ENCODE measurements around the gene HEPHL1.
"Not testable (repeated sequence)": the region's sequence is repeated elsewhere in the genome, so short reads cannot be mapped to it uniquely, and the experiment has no call there.

HEPHL1 gene, protein sequence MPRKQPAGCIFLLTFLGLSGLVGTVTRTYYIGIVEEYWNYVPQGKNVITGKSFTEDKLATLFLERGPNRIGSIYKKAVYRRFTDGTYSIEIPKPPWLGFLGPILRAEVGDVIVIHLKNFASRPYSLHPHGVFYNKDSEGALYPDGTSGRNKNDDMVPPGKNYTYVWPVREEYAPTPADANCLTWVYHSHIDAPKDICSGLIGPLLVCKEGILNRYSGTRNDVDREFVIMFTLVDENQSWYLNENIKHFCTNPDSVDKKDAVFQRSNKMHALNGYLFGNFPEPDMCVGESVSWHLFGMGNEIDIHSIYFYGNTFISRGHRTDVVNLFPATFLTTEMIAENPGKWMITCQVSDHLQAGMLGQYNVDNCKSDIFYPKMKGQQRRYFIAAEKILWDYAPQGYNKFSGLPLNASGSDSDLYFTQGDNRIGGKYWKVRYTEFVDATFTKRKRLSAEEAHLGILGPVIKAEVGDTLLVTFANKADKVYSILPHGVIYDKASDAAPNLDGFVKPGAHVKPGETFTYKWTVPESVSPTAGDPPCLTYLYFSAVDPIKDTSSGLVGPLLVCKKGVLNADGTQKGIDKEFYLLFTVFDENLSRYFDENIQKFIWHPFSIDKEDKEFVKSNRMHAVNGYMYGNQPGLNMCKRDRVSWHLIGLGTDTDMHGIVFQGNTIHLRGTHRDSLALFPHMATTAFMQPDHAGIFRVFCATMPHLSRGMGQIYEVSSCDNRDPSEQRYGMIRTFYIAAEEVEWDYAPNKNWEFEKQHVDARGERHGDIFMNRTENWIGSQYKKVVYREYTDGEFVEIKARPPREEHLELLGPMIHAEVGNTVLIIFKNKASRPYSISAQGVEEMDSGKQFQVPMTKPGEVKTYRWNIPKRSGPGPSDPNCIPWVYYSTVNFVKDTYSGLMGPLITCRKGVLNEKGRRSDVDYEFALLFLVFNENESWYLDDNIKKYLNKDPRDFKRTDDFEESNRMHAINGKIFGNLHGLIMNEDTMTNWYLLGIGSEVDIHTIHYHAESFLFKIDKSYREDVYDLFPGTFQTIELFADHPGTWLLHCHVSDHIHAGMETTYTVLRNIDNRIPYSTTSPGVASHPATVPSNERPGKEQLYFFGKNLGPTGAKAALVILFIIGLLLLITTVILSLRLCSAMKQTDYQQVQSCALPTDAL

GRCh38 chr11:94020777-94021481, at the start of gene HEPHL1:
Gene HEPHL1 (plus strand): TSS chr11:94021354. CDS start chr11:94021369, 15 bp downstream.
- DNase-seq: no peak

GRCh38 chr11:93972790-93973189, 48.4 kb upstream of the HEPHL1 start:
- no peak for DNase-seq

GRCh38 chr11:93973322-93974051, 47.7 kb upstream of the HEPHL1 start:
- not testable (repeated sequence) for DNase-seq

DNA sequence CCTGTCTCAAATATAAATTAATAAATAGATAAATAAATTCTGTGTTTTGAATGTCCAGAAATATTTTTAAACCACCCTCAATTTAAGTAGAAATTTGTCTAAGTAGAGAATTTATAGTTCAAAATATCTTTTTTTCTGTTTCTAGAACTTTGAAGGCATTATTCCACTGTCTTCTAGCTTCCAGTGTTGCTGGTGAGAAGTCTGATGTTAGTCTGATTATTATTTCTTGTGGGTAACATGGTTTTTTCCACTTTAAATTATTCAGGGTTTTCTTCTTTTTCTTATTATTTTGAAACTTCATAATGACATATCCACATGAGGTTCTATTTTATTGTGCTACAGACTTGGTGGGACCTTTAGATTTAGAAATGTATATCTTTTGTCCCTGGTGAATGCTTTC, 46.4 kb upstream of the HEPHL1 start:
- no peak for DNase-seq

DNA sequence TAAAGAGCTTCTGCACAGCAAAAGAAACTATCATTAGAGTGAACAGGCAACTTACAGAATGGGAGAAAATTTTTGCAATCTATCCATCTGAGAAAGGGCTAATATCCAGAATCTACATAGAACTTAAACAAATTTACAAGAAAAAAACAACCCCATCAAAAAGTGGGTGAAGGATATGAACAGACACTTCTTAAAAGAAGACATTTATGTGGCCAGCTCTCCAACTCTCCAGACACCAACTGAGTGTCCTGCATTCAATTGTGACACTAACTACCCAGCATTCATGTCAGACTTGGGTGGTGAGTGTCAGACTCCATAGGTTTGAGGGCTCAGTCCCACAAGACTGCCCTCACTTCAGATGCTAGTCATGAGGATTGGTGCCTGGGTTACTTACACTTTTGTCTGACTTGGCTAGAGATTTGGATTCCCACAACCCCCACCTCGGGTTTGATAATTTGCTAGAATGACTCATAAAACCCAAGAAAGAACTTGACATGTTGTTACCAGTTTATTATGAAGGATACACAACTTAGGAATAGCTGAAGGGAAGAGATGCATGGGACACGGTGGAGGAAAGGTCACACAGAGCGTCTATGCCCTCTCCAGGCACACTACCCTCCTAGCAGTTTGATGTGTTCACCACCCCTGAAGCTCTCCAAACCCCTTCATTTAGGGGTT, 44.4 kb upstream of the HEPHL1 start:
- not testable (repeated sequence) for DNase-seq

- no peak for DNase-seq
These were observed 37.5 kb upstream of the HEPHL1 start for GRCh38 chr11:93983542-93984195.

- no peak for DNase-seq
These were observed 37.0 kb upstream of the HEPHL1 start for GRCh38 chr11:93984196-93984567.

DNA sequence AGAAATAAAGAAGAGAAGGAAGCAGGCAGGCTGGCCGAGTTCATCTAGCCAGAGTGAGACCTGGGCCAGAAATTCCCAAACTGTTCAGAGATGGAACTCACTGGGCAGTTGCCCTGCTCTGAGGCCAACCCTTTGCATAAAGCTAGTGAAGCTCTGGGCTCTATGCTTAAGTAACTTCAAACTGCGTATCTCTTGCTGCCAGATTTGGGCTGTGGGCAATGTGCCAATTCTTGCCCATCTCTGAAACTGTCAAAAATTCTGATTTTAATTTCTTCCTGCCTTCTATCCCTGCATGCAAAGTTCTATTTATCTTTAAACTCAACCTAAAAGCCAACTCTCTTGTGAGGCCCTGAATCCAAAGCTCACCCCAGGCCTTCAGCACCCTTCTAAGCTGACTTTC, 36.2 kb upstream of the HEPHL1 start:
- no peak for DNase-seq

GRCh38 chr11:93986716-93987115, 34.4 kb upstream of the HEPHL1 start:
- DNase-seq: no peak

DNA sequence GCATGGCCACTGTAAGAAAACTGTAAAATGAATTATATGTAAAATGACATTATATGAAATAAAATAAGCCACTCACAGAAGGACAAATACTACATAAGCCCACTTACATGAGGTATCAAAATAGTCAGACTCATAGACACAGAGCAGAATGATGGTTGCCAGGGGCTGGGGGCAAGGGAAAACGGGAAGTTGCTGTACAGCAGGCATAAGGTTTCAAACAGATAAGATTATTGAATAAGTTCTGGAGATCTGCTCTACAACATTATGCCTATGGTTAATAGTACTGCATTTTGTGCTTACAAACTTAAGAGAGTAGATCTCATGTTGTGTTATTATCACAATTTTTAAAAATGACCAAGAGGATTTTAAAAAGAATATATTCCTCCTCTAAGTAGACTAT, 32.7 kb upstream of the HEPHL1 start:
- DNase-seq: no peak

- no peak for DNase-seq
These were observed 32.2 kb upstream of the HEPHL1 start for GRCh38 chr11:93988912-93989311.

GRCh38 chr11:93993747-93994146, 27.4 kb upstream of the HEPHL1 start:
- DNase-seq: no peak

- no peak for DNase-seq
These were observed 23.4 kb upstream of the HEPHL1 start for GRCh38 chr11:93997741-93998140.

- DNase-seq: no peak
These were observed 20.5 kb upstream of the HEPHL1 start for GRCh38 chr11:94000659-94001058.

DNA sequence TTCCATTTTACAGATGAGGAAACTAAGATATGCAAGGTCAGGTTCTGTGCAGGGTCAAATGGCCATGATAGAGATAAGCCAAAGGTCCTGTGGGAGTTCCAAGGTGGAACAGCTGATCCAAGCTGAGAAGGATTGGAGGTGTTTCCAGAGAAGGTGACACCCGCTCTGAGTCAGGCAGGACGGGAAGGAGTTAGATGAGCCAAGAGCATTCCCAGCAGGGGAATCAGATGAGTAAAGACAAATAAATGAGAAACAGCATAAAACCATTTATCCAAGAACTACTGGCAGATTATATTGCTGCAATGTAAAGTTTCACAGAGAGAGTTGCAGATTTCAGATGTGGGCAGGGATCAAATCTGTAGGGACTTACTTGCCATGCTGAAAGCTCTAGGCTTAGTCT, 18.9 kb upstream of the HEPHL1 start:
- no peak for DNase-seq

DNA sequence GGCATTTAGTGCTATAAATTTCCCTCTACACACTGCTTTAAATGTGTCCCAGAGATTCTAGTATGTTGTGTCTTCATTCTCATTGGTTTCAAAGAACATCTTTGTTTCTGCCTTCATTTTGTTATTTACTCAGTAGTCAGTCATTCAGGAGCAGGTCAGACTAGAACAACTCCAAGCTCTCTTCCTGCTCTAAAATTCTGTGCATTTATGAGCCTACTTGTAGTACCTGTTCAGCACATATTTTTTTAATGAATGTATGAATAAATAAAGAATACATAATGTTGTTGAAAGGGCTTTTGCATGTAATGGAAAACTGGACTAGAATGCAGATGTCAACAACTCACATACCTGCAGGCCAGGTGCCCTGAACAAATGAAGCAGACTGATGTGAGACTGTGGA, 13.7 kb upstream of the HEPHL1 start:
- DNase-seq: no peak

DNA sequence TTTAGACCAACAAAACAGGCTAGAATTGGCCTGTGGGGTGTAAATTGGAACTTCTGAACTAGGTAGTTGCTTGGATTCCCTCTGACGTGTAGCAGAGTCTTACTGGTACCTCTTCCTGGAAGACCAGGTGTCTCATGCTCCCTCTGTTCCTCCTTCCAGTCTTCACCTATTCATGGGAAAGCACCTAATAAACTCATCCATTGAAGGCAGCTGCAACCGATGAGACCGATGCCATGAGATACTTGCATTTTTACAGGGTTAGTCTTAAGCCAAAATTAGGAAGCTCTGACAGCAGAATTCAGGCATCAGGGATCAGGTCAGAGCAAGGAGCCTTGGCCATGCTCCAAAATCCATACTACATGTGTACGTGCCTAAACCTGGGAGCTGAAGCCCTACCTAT, 13.2 kb upstream of the HEPHL1 start:
- DNase-seq: no peak

DNA sequence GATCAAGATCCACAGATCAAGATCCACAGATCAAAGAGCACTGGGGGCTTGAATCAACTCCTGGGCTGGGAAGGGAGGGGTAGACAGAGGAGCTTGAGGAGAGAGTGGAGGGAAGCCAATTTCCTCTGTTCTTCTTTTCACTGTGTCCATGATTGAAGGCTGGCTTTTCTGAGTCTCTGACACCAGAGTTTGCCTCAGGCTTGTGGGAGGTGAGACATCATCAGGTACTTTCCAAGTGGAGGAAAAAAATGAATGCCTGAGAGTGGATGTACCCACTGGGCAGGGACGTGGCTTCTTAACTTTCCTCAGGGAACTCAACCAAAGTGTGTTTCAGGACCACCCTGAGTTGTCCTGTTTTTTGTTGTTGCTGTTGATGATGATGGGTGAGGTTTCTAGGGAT, 11.0 kb upstream of the HEPHL1 start:
- DNase-seq: no peak

DNA sequence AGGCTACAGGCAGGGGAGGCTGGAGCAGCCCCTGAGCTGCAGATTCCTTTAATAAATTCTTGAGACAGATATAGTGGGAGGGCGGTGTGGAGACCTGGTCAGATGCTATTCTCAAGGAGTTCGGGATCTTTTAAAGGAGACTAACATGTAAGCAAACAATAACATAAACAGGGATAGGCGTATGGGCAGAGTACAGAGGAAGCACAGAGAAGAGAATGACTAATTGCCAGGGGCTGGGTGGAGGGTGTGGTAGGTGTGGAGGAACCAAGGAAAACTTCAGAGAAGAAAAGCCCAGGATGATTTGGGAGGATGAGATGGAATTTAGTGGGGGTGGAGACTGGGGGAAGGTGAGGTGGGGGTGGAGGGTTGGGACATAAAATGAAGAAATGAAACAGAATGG, 9.7 kb upstream of the HEPHL1 start:
- DNase-seq: no peak

DNA sequence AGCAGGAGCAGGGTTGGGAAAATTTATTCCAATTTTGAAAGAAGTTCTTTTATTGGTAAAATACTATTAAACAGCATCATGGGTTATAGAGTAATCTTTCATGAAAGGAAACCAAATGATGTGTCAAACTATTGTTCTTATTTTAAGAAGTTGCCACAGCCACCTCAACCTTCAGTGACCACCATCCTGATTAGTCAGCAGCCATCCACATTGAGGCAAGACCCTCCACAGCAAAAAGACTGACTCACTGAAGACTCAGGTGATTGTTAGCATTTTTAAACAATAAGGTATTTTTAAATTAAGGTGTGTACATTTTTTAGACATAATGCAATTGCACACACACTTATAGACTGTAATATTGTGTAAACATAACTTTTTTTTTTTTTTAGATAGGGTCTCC, 3.7 kb upstream of the HEPHL1 start:
- no peak for DNase-seq
